MCF 10A (cell line): ENCODE measurements around the gene SIDT2. TPM values are rescaled to one million over a fixed set of nuclear protein-coding genes. Genes with fewer than 3 reads are reported as not detected.
A peak's percentile ranks its signal among the peaks of the same experiment; 100 is the strongest.

Experiments used
- BruUV-seq: library from RNA; stranded (reverse); fragments of 400-500 nt; replicated peaks from 2 replicates; lab custom pipeline; 2021; lab: Mats Ljungman, UMichigan
- CTCF ChIA-PET: fragments of 300-600 bp; sonication (Branson Sonifier 250); formaldehyde crosslinking; extraction: SDS; loops from one replicate; lab custom pipeline; 2021; ENCODE audit warnings: antibody characterized with exemption, inconsistent platforms; lab: Yijun Ruan, JAX
- POLR2A ChIA-PET: fragments of 300-600, 350-650 bp; sonication (Branson Sonifier 250); formaldehyde crosslinking; extraction: SDS; loops from one replicate; lab custom pipeline; 2020; ENCODE audit warnings: antibody characterized with exemption, inconsistent platforms; lab: Yijun Ruan, JAX
- DNase-seq: peaks from one replicate; pipeline ENCODE4 v3.0.0-alpha.2; 2018; ENCODE audit not compliant: unreplicated experiment
- H3K27ac Mint-ChIP-seq: one replicate; pipeline ENCODE4 v1.8.0; 2022; ENCODE audit warnings: mild to moderate bottlenecking, low read depth, mixed read lengths; ENCODE audit not compliant: unreplicated experiment
- H3K27me3 Mint-ChIP-seq: one replicate; pipeline ENCODE4 v1.8.0; 2022; ENCODE audit warnings: mixed read lengths; ENCODE audit not compliant: insufficient read depth, unreplicated experiment
- H3K36me3 Mint-ChIP-seq: one replicate; pipeline ENCODE4 v1.8.0; 2022; ENCODE audit warnings: mild to moderate bottlenecking, moderate library complexity, mixed read lengths; ENCODE audit not compliant: insufficient read depth, unreplicated experiment
- H3K4me1 Mint-ChIP-seq: one replicate; pipeline ENCODE4 v1.8.0; 2022; ENCODE audit warnings: mixed read lengths; ENCODE audit not compliant: insufficient read depth, unreplicated experiment
- H3K4me3 Mint-ChIP-seq: one replicate; pipeline ENCODE4 v1.8.0; 2022; ENCODE audit warnings: mild to moderate bottlenecking, moderate library complexity, mixed read lengths; ENCODE audit not compliant: unreplicated experiment
- H3K9me3 Mint-ChIP-seq: one replicate; pipeline ENCODE4 v1.8.0; 2022; ENCODE audit warnings: mixed read lengths; ENCODE audit not compliant: unreplicated experiment
- CTCF ChIP-seq: fragments of 200-600 bp; IDR thresholded peaks from one replicate; pipeline ENCODE4 v1.8.0; 2022; ENCODE audit warnings: antibody characterized with exemption, mild to moderate bottlenecking; ENCODE audit not compliant: unreplicated experiment
- intact Hi-C: fragments of 100-400 bp; cut with micrococcal nuclease; formaldehyde crosslinking; loops from 2 replicates; pipeline ENCODE4 v1.14.1; 2022
- total RNA-seq: library from RNA; stranded (reverse); gene quantifications from 2 replicates; pipeline ENCODE4 v1.2.3, GENCODE V29; 2022

SIDT2 gene
- total RNA-seq, 1 experiment from 2014 or later = 18.4 TPM

GRCh38 chr11:117143390-117143789, 35.2 kb upstream of the SIDT2 start:
- POLR2A ChIA-PET = interaction anchor here (0.5 to 6.2 kb wide), 26 partner anchors 9 to 371 kb away, joined by 3 to 83 read pairs (median 7); partner anchors contain the start of genes BUD13, CEP164, PCSK7 and RNF214
- peak overlapping the region; percentile 96 for H3K4me3 Mint-ChIP-seq
- peak; percentile 64 for DNase-seq
- peak overlapping the region; percentile 81 for H3K27ac Mint-ChIP-seq
- CTCF ChIA-PET = interaction anchor here (0.6 to 1.4 kb wide), 4 partner anchors 9 to 307 kb away, joined by 3 to 6 read pairs (median 4); no protein-coding TSS in a partner anchor
- H3K36me3 Mint-ChIP-seq = peaks cover 28% of the 10 kb centered on the region
- intact Hi-C loops = no loop called here
- TF ChIP-seq CTCF = no peak
- no peaks in the 10 kb centered on the region for H3K27me3 Mint-ChIP-seq
- H3K9me3 Mint-ChIP-seq = no peaks in the 10 kb centered on the region
- peaks cover 11% of the 10 kb centered on the region for H3K4me1 Mint-ChIP-seq
- BruUV-seq = no TSS peak

- peaks cover 11% of the 10 kb centered on the region for H3K4me1 Mint-ChIP-seq
- peak within 1 kb of the TSS; percentile 82 for H3K27ac Mint-ChIP-seq
- H3K27me3 Mint-ChIP-seq = no peaks in the 10 kb centered on the region
- peak; percentile 94 for DNase-seq
- H3K4me3 Mint-ChIP-seq = peak within 1 kb of the TSS; percentile 96
- POLR2A ChIA-PET = interaction anchor here (0.7 to 6.2 kb wide), 37 partner anchors 8 to 373 kb away, joined by 3 to 83 read pairs (median 6); partner anchors contain the start of genes BUD13, CEP164, PCSK7 and RNF214
- TF ChIP-seq CTCF = no peak
- BruUV-seq = no TSS peak
- no peaks in the 10 kb centered on the region for H3K9me3 Mint-ChIP-seq
- intact Hi-C loops = no loop called here
- H3K36me3 Mint-ChIP-seq = peaks cover 34% of the 10 kb centered on the region
- CTCF ChIA-PET = interaction anchor here (0.5 to 1.4 kb wide), 9 partner anchors 10 to 357 kb away, joined by 3 to 6 read pairs (median 3); no protein-coding TSS in a partner anchor
Measured at GRCh38 chr11:117143871-117144476, 34.6 kb upstream of the SIDT2 start, which contains the start of gene PAFAH1B2. TSS of gene PAFAH1B2 (plus strand) at chr11:117144287. CDS start at chr11:117152448, 8,161 bp downstream.

GRCh38 chr11:117144477-117145392, 33.8 kb upstream of the SIDT2 start:
- Mint-ChIP-seq H3K4me3 (peak overlapping the region; percentile 96), H3K36me3 (peaks cover 38% of the 10 kb centered on the region), H3K9me3 (no peaks in the 10 kb centered on the region), H3K4me1 (peaks cover 11% of the 10 kb centered on the region), H3K27me3 (no peaks in the 10 kb centered on the region), H3K27ac (peak overlapping the region; percentile 82)
- ChIA-PET CTCF (interaction anchor here (0.5 to 1.7 kb wide), 11 partner anchors 12 to 368 kb away, joined by 3 to 6 read pairs (median 3); partner anchors contain the start of gene SIDT2), POLR2A (interaction anchor here (0.7 to 6.2 kb wide), 44 partner anchors 7 to 374 kb away, joined by 3 to 83 read pairs (median 6); partner anchors contain the start of genes BUD13, CEP164, PCSK7 and RNF214)
- intact Hi-C loops = no loop called here
- peak; percentile 79 for DNase-seq
- TF ChIP-seq CTCF = no peak
- no TSS peak for BruUV-seq
